Stimulated activated naive CD8-positive, alpha-beta T cell treated with anti-CD3 and anti-CD28 coated beads, Interleukin-15, amount 100 ng/mL, for 72 hours (primary cell): ENCODE data around the gene MYO3B.

Experiments
- ATAC-seq: fragments of 150-1000 bp; cut with Tn5 transposase; 2 replicates; pipeline ENCODE4 v1.10.0; 2021; ENCODE audit warnings: mild to moderate bottlenecking, moderate library complexity
- DNase-seq, 2 donors: peaks; one replicate each; pipeline ENCODE4 v3.0.0; 2021 to 2022
- H3K27ac Mint-ChIP-seq, 2 donors: one replicate each; pipeline ENCODE4 v1.8.0; 2022; ENCODE audit warnings: mild to moderate bottlenecking in 2 of 2, mixed read lengths in 2 of 2, moderate library complexity in 2 of 2
- H3K27me3 Mint-ChIP-seq: one replicate; pipeline ENCODE4 v1.8.0; 2022; ENCODE audit warnings: mixed read lengths
- H3K4me1 Mint-ChIP-seq: one replicate; pipeline ENCODE4 v1.8.0; 2022; ENCODE audit warnings: mild to moderate bottlenecking, mixed read lengths
- H3K4me3 Mint-ChIP-seq, 2 donors: one replicate each; pipeline ENCODE4 v1.8.0; 2022; ENCODE audit warnings: mild to moderate bottlenecking in 2 of 2, mixed read lengths in 2 of 2, moderate library complexity in 1 of 2
- H3K9me3 Mint-ChIP-seq, 2 donors: one replicate each; pipeline ENCODE4 v1.8.0; 2022; ENCODE audit warnings: mixed read lengths in 2 of 2

Gene MYO3B

GRCh38 chr2:170694316-170694715, 516.4 kb downstream of the MYO3B start:
- Mint-ChIP-seq H3K4me3 (no peak overlapping the region), H3K4me1 (peaks cover 5% of the 10 kb centered on the region), H3K27me3 (peaks cover 11% of the 10 kb centered on the region), H3K27ac (no peak overlapping the region), H3K9me3 (no peaks in the 10 kb centered on the region)
- DNase-seq: no peak
- no peak for ATAC-seq

GRCh38 chr2:170695521-170696410, 517.8 kb downstream of the MYO3B start:
- DNase-seq: no peak
- Mint-ChIP-seq H3K4me1 (peaks cover 5% of the 10 kb centered on the region), H3K4me3 (no peak overlapping the region), H3K9me3 (no peaks in the 10 kb centered on the region), H3K27ac (no peak overlapping the region), H3K27me3 (peaks cover 18% of the 10 kb centered on the region)
- no peak for ATAC-seq

- DNase-seq: no peak
- Mint-ChIP-seq H3K4me1 (no peaks in the 10 kb centered on the region), H3K27me3 (peaks cover 19% of the 10 kb centered on the region), H3K4me3 (no peak overlapping the region), H3K27ac (no peak overlapping the region), H3K9me3 (no peaks in the 10 kb centered on the region)
- no peak for ATAC-seq
Measured at GRCh38 chr2:170696948-170697347, 519.0 kb downstream of the MYO3B start.

GRCh38 chr2:170701011-170701410, 523.1 kb downstream of the MYO3B start:
- peaks cover 30% of the 10 kb centered on the region for H3K27me3 Mint-ChIP-seq
- H3K4me3 Mint-ChIP-seq: no peak overlapping the region
- no peak overlapping the region for H3K27ac Mint-ChIP-seq
- DNase-seq (no peak), ATAC-seq (no peak)
- H3K9me3 Mint-ChIP-seq: peaks cover 4 to 8% of the 10 kb centered on the region in 2 donors
- no peaks in the 10 kb centered on the region for H3K4me1 Mint-ChIP-seq

GRCh38 chr2:170703776-170704476, 526.0 kb downstream of the MYO3B start:
- DNase-seq (no peak), ATAC-seq (no peak)
- H3K9me3 Mint-ChIP-seq: peaks cover 4 to 8% of the 10 kb centered on the region in 2 donors
- H3K27me3 Mint-ChIP-seq: peaks cover 45% of the 10 kb centered on the region
- no peak overlapping the region for H3K27ac Mint-ChIP-seq
- peaks cover 7% of the 10 kb centered on the region for H3K4me1 Mint-ChIP-seq
- H3K4me3 Mint-ChIP-seq: no peak overlapping the region
